ENCODE data around the gene ATP5MC3.
"Not testable (repeated sequence)": the region's sequence is repeated elsewhere in the genome, so short reads cannot be mapped to it uniquely, and the experiment has no call there.

The ATP5MC3 gene

GRCh38 chr2:175181104-175181876 lies at the start of gene ATP5MC3:
TSS of gene ATP5MC3 (minus strand) at chr2:175181710. CDS start at chr2:175181393, 317 bp downstream.
- ATAC-seq: peak; percentile 96
- TF ChIP-seq ZNF8 (CRISPR knock-in tag; IDR thresholded peaks at IDR 0.05): no peak
- TF ChIP-seq TCF4 (CRISPR knock-in tag; IDR thresholded peaks at IDR 0.05; ENCODE audit: borderline replicate concordance): no peak
- TF ChIP-seq ZFP3 (CRISPR knock-in tag; IDR thresholded peaks at IDR 0.05): peak; percentile 92
- TF ChIP-seq CSDC2 (CRISPR knock-in tag; IDR thresholded peaks at IDR 0.05): no peak
- TF ChIP-seq CREB5 (CRISPR knock-in tag; IDR thresholded peaks at IDR 0.05; ENCODE audit: low read depth): no peak
- TF ChIP-seq ARNTL (CRISPR knock-in tag; IDR thresholded peaks at IDR 0.05; ENCODE audit: borderline replicate concordance, low read depth): no peak
- no peak for TF ChIP-seq RARB (CRISPR knock-in tag; IDR thresholded peaks at IDR 0.05)
- TF ChIP-seq ZNF70 (CRISPR knock-in tag; IDR thresholded peaks at IDR 0.05): no peak
- TF ChIP-seq BACH2 (CRISPR knock-in tag; IDR thresholded peaks at IDR 0.05; ENCODE audit: borderline replicate concordance): no peak
- peak; percentile 92 for TF ChIP-seq ESRRG (CRISPR knock-in tag; IDR thresholded peaks at IDR 0.05)
- TF ChIP-seq ZC3H10 (CRISPR knock-in tag; IDR thresholded peaks at IDR 0.05): no peak

GRCh38 chr2:175228601-175229000 lies 47.1 kb upstream of the ATP5MC3 start:
- ATAC-seq: not testable (repeated sequence)

GRCh38 chr2:175228179-175228578 lies 46.7 kb upstream of the ATP5MC3 start:
- TF ChIP-seq ZNF565 (CRISPR knock-in tag; conservative IDR thresholded peaks at IDR 0.05; ENCODE audit: low read depth) (no peak), BACH2 (CRISPR knock-in tag; IDR thresholded peaks at IDR 0.05; ENCODE audit: borderline replicate concordance) (no peak), CSDC2 (CRISPR knock-in tag; IDR thresholded peaks at IDR 0.05) (no peak), ZNF8 (CRISPR knock-in tag; IDR thresholded peaks at IDR 0.05) (no peak), TCF4 (CRISPR knock-in tag; IDR thresholded peaks at IDR 0.05; ENCODE audit: borderline replicate concordance) (no peak), OSR1 (CRISPR knock-in tag; IDR thresholded peaks at IDR 0.05) (no peak), ZNF70 (CRISPR knock-in tag; IDR thresholded peaks at IDR 0.05) (no peak), ZC3H10 (CRISPR knock-in tag; IDR thresholded peaks at IDR 0.05) (no peak), SNAI2 (CRISPR knock-in tag; IDR thresholded peaks at IDR 0.05) (no peak), TOX (CRISPR knock-in tag; IDR thresholded peaks at IDR 0.05; ENCODE audit: borderline replicate concordance) (no peak), ZFP30 (CRISPR knock-in tag; IDR thresholded peaks at IDR 0.05) (no peak), ARNTL (CRISPR knock-in tag; IDR thresholded peaks at IDR 0.05; ENCODE audit: borderline replicate concordance, low read depth) (no peak)
- ATAC-seq: no peak

- no peak for TF ChIP-seq ISL1 (CRISPR knock-in tag; IDR thresholded peaks at IDR 0.05)
- TF ChIP-seq PATZ1 (CRISPR knock-in tag; IDR thresholded peaks at IDR 0.05; ENCODE audit: borderline replicate concordance): no peak
- TF ChIP-seq SNAI2 (CRISPR knock-in tag; IDR thresholded peaks at IDR 0.05): no peak
- no peak for ATAC-seq
Observed at GRCh38 chr2:175227393-175227792, 45.9 kb upstream of the ATP5MC3 start.

GRCh38 chr2:175220075-175220474 lies 38.6 kb upstream of the ATP5MC3 start:
- no peak for TF ChIP-seq OSR1 (CRISPR knock-in tag; IDR thresholded peaks at IDR 0.05)
- TF ChIP-seq CSRNP3 (CRISPR knock-in tag; IDR thresholded peaks at IDR 0.05): no peak
- no peak for TF ChIP-seq CSDC2 (CRISPR knock-in tag; IDR thresholded peaks at IDR 0.05)
- no peak for ATAC-seq

- ATAC-seq: no peak
- TF ChIP-seq CREB5 (CRISPR knock-in tag; IDR thresholded peaks at IDR 0.05; ENCODE audit: low read depth) (no peak), ZFP30 (CRISPR knock-in tag; IDR thresholded peaks at IDR 0.05) (no peak), BACH2 (CRISPR knock-in tag; IDR thresholded peaks at IDR 0.05; ENCODE audit: borderline replicate concordance) (no peak), SNAI2 (CRISPR knock-in tag; IDR thresholded peaks at IDR 0.05) (no peak), CSRNP3 (CRISPR knock-in tag; IDR thresholded peaks at IDR 0.05) (no peak), ARNTL (CRISPR knock-in tag; IDR thresholded peaks at IDR 0.05; ENCODE audit: borderline replicate concordance, low read depth) (no peak), TSHZ2 (CRISPR knock-in tag; IDR thresholded peaks at IDR 0.05) (no peak)
Observed at GRCh38 chr2:175218551-175218950, 37.0 kb upstream of the ATP5MC3 start.
